MM.1S (cell line): ENCODE measurements around the gene CLEC7A.

Source experiments
- DNase-seq: peaks from one replicate; pipeline ENCODE4 v3.0.0-alpha.2; 2015
- H2AFZ ChIP-seq: fragments of 300-600 bp; sonication (generic); 2 replicates; pipeline ENCODE4 v1.6.0; 2016; ENCODE audit warnings: antibody characterized with exemption, low read length
- H3F3A ChIP-seq: fragments of 300-600 bp; sonication (generic); 2 replicates; pipeline ENCODE4 v1.6.1; 2016; ENCODE audit warnings: mild to moderate bottlenecking, antibody characterized with exemption, low read length, moderate library complexity, mixed read lengths; ENCODE audit not compliant: insufficient read depth
- H3K27ac ChIP-seq: fragments of 300-600 bp; sonication (generic); 2 replicates; pipeline ENCODE4 v1.5.1; 2016; ENCODE audit warnings: mild to moderate bottlenecking, low read length
- H3K27me3 ChIP-seq: fragments of 300-600 bp; sonication (generic); replicated peaks from 2 replicates; pipeline ENCODE4 v1.6.0; 2016; ENCODE audit warnings: low read length; ENCODE audit not compliant: insufficient read depth
- H3K36me3 ChIP-seq: fragments of 300-600 bp; sonication (generic); replicated peaks from 2 replicates; pipeline ENCODE4 v1.6.1; 2016; ENCODE audit warnings: mild to moderate bottlenecking, low read length, mixed read lengths; ENCODE audit not compliant: insufficient read depth
- H3K4me1 ChIP-seq: fragments of 300-600 bp; sonication (generic); 2 replicates; pipeline ENCODE4 v1.6.1; 2016; ENCODE audit warnings: low read length, mixed read lengths
- H3K4me2 ChIP-seq: fragments of 300-600 bp; sonication (generic); 2 replicates; pipeline ENCODE4 v1.6.0; 2016; ENCODE audit warnings: low read depth, low read length
- H3K4me3 ChIP-seq: fragments of 300-600 bp; sonication (generic); 2 replicates; pipeline ENCODE4 v1.5.1; 2016; ENCODE audit warnings: low read length, mixed read lengths
- H3K79me2 ChIP-seq: fragments of 300-600 bp; sonication (generic); 2 replicates; pipeline ENCODE4 v1.6.1; 2016; ENCODE audit warnings: mixed run types, low read length, mixed read lengths
- H3K9ac ChIP-seq: fragments of 300-600 bp; sonication (generic); 2 replicates; pipeline ENCODE4 v1.6.1; 2016; ENCODE audit warnings: low read length, mixed read lengths
- H3K9me2 ChIP-seq: fragments of 300-600 bp; sonication (generic); replicated peaks from 2 replicates; pipeline ENCODE4 v1.6.1; 2016; ENCODE audit warnings: mild to moderate bottlenecking, low read length, mixed read lengths; ENCODE audit not compliant: insufficient read depth
- H3K9me3 ChIP-seq: fragments of 300-600 bp; sonication (generic); replicated peaks from 2 replicates; pipeline ENCODE4 v1.6.1; 2016; ENCODE audit warnings: mild to moderate bottlenecking, low read length, mixed read lengths; ENCODE audit not compliant: insufficient read depth
- H4K20me1 ChIP-seq: fragments of 300-600 bp; sonication (generic); 2 replicates; pipeline ENCODE4 v1.6.1; 2016; ENCODE audit warnings: mild to moderate bottlenecking, low read length, moderate library complexity, mixed read lengths; ENCODE audit not compliant: insufficient read depth
- EZH2 ChIP-seq: fragments of 300-600 bp; sonication (generic); optimal IDR thresholded peaks from 2 replicates; pipeline ENCODE3; 2017; ENCODE audit warnings: low read depth, mild to moderate bottlenecking, antibody characterized with exemption, low read length, mixed read lengths
- EZH2phosphoT487 ChIP-seq: fragments of 300-600 bp; sonication (generic); IDR thresholded peaks from 2 replicates; pipeline ENCODE4 v1.6.1; 2018; ENCODE audit warnings: antibody characterized with exemption, low read length
- TF ChIP-seq, protein P1 (sequence below): fragments of 300-600 bp; sonication (generic); IDR thresholded peaks from 2 replicates; pipeline ENCODE4 v1.5.1; 2016; ENCODE audit warnings: antibody characterized with exemption, low read length, mixed read lengths

The CLEC7A gene

DNA sequence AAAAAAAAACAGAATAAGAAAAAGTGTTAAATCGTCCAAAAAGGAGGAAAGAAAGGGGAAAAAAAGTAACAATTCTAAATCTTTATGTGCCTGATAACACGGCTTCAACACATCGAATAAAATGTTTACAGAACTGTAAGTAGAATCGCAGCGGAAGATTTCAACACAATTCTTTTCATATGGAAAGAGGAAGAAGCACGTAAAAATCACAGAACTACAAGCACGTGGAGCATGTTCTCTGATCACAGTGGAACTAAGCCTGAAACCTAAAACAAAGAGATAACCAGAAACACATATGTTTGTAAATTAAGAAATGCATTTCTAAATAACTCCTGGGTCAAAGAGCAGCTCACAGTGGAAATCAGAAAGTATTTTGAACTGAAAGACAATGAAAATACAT lies 8.7 kb downstream of the CLEC7A start:
- H3K36me3 ChIP-seq, result peaks cover 3% of the 10 kb centered on the region; the same call in 1 of the 2 replicates
- no peak for DNase-seq
- no peaks in the 10 kb centered on the region for H3K9me3 ChIP-seq
- TF ChIP-seq EZH2phosphoT487, result no peak
- TF ChIP-seq EZH2, result no peak
- TF ChIP-seq, protein P1, sequence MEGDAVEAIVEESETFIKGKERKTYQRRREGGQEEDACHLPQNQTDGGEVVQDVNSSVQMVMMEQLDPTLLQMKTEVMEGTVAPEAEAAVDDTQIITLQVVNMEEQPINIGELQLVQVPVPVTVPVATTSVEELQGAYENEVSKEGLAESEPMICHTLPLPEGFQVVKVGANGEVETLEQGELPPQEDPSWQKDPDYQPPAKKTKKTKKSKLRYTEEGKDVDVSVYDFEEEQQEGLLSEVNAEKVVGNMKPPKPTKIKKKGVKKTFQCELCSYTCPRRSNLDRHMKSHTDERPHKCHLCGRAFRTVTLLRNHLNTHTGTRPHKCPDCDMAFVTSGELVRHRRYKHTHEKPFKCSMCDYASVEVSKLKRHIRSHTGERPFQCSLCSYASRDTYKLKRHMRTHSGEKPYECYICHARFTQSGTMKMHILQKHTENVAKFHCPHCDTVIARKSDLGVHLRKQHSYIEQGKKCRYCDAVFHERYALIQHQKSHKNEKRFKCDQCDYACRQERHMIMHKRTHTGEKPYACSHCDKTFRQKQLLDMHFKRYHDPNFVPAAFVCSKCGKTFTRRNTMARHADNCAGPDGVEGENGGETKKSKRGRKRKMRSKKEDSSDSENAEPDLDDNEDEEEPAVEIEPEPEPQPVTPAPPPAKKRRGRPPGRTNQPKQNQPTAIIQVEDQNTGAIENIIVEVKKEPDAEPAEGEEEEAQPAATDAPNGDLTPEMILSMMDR, result no peak
- H2AFZ ChIP-seq, result no peak overlapping the region
- no peak overlapping the region for H3K27ac ChIP-seq
- no peaks in the 10 kb centered on the region for H3K27me3 ChIP-seq
- no peaks in the 10 kb centered on the region for H3K4me1 ChIP-seq
- H3K4me3 ChIP-seq, result no peak overlapping the region
- no peak overlapping the region for H3K9ac ChIP-seq
- no peaks in the 10 kb centered on the region for H3K79me2 ChIP-seq
- H3F3A ChIP-seq, result no peaks in the 10 kb centered on the region
- no peaks in the 10 kb centered on the region for H4K20me1 ChIP-seq
- H3K4me2 ChIP-seq, result no peak overlapping the region
- no peaks in the 10 kb centered on the region for H3K9me2 ChIP-seq

DNA sequence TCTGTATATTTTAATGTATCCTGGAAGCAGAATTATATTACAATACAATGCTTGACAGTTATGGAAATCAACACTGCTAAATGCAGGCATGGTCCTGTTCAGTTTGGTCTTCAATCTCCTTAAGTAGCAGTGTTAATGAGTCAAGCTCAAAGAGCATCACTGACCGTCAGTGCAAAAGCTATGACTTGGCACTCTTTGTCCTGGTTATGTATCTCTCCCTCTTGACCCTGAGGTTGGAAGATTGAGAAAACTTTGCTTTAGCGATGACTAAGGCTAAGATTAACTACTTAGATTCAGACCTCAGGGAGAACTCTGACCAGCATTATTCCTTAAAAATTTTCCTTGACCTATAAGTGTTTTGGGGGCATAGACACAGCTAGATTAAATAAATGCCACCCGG lies 10.9 kb downstream of the CLEC7A start:
- Histone ChIP-seq H3K79me2 (no peaks in the 10 kb centered on the region), H3K27ac (no peak overlapping the region), H3K9me3 (no peaks in the 10 kb centered on the region), H3K4me1 (no peaks in the 10 kb centered on the region), H3K4me2 (no peak overlapping the region), H3K4me3 (no peak overlapping the region), H3F3A (no peaks in the 10 kb centered on the region), H4K20me1 (no peaks in the 10 kb centered on the region), H3K27me3 (no peaks in the 10 kb centered on the region), H3K9ac (no peak overlapping the region), H3K36me3 (peaks cover 3% of the 10 kb centered on the region; the same call in 1 of the 2 replicates), H2AFZ (no peak overlapping the region), H3K9me2 (no peaks in the 10 kb centered on the region)
- TF ChIP-seq, protein P1, result no peak
- no peak for TF ChIP-seq EZH2
- no peak for TF ChIP-seq EZH2phosphoT487
- DNase-seq, result no peak

DNA sequence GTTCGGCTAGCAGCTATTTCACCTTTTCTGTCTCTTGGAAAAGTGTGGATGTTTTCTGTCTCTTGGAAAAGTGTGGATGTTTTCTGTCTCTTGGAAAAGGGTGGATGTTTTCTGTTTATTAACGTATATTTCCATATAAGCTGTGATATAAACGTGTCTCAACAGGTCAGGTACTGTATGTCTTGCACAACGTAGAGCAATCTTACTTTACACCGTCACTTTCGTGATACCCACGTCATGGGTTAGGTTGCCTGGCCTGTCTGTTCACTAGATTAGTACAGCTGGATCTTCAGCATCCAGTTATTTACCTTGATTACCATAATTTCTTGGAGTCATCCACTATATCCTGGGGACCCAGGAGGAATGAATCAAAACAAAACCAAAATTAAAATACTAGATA lies 14.1 kb downstream of the CLEC7A start:
- Histone ChIP-seq H3K27ac (no peak overlapping the region), H3K4me2 (no peak overlapping the region), H3K4me1 (no peaks in the 10 kb centered on the region), H3F3A (no peaks in the 10 kb centered on the region), H3K36me3 (0 out of 2 replicates have a peak, but pooled peaks cover 3% of the 10 kb centered on the region), H3K9me2 (no peaks in the 10 kb centered on the region), H4K20me1 (no peaks in the 10 kb centered on the region), H3K27me3 (no peaks in the 10 kb centered on the region), H3K9me3 (no peaks in the 10 kb centered on the region), H3K4me3 (no peak overlapping the region), H3K9ac (no peak overlapping the region), H2AFZ (no peak overlapping the region), H3K79me2 (no peaks in the 10 kb centered on the region)
- TF ChIP-seq EZH2phosphoT487, result no peak
- TF ChIP-seq EZH2, result no peak
- DNase-seq, result no peak

DNA sequence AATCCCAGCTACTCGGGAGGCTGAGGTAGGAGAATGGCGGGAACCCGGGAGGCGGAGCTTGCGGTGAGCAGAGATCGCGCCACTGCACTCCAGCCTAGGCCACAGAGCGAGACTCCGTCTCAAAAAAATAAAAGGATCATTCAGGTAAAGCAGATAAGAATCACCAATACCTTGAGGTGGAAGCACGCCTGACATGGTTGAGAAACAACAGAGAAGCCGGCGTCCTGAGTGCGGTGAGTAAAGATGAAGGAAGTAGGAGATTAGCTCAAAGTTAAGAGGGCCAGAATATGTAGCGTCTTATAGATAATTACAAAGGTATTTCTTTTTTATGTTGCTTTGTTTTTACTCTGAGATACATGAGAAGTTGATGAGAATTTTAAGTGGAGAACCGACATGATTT lies 14.7 kb downstream of the CLEC7A start:
- Histone ChIP-seq H3K4me3 (no peak overlapping the region), H3K4me1 (no peaks in the 10 kb centered on the region), H3K36me3 (0 out of 2 replicates have a peak, but pooled peaks cover 3% of the 10 kb centered on the region), H3K27me3 (no peaks in the 10 kb centered on the region), H3K9ac (no peak overlapping the region), H3K27ac (no peak overlapping the region), H3F3A (no peaks in the 10 kb centered on the region), H2AFZ (no peak overlapping the region), H3K9me3 (no peaks in the 10 kb centered on the region), H3K79me2 (no peaks in the 10 kb centered on the region), H3K4me2 (no peak overlapping the region), H3K9me2 (no peaks in the 10 kb centered on the region), H4K20me1 (no peaks in the 10 kb centered on the region)
- no peak for DNase-seq
- TF ChIP-seq EZH2 (no peak), EZH2phosphoT487 (no peak)
- TF ChIP-seq, protein P1, result no peak
